Left colon (tissue), 2 donors: ENCODE results near the gene SH3BP5L. TPM values are rescaled to one million over a fixed set of nuclear protein-coding genes. Genes with fewer than 3 reads are reported as not detected.
A peak's percentile ranks its signal among the peaks of the same experiment; 100 is the strongest.

Source experiments
- ATAC-seq: fragments of 200-7000 bp; cut with Tn5 transposase; one replicate; pipeline ENCODE4 v1.9.1; 2020; ENCODE audit warnings: mild to moderate bottlenecking, moderate library complexity
- DNase-seq, 2 donors: peaks; one replicate each; pipeline ENCODE4 v3.0.0-alpha.2; 2020
- intact Hi-C, 2 donors: fragments of 100-400 bp; cut with DNase I in 1 of 2; cut with micrococcal nuclease in 1 of 2; formaldehyde crosslinking; loops; one replicate each; pipeline versions ENCODE4 v1.11.2 to v1.14.0; 2022; cut with DNase I, micrococcal nuclease
- long read RNA-seq: library from polyadenylated mRNA; unstranded; transcript quantifications from one replicate; pipeline ENCODE4 v2.0.0, GENCODE V29; 2021
- total RNA-seq, 2 donors: library from RNA; stranded (reverse); fragmentation: NEBNext Ultra II Directional; extraction: Animal tissue kit (Norgen Biotek cat#: 25700); gene quantifications; one replicate each; pipeline ENCODE4 v1.2.1, GENCODE V29; 2021
- donor health status: DM: no; HTN: no; CAD: no.
- donor health status: DM: yes; HTN: yes; CAD: no.

The SH3BP5L gene
- 10 to 100 TPM; 22.2 to 25.9 TPM for total RNA-seq
- long read RNA-seq, partial matches to known transcripts, result 1 of 4 reads
- long read RNA-seq, other reads (novel, unspliced or antisense), result 2 of 4 reads

- intact Hi-C loops, result no loop called here
- DNase-seq, result peak; percentile 93 to 94
- ATAC-seq, result peak; percentile 93
Measured at GRCh38 chr1:248825909-248826760, at the start of gene SH3BP5L. SH3BP5L (minus strand) TSS chr1:248825915; CDS start chr1:248824935, 980 bp downstream.

GRCh38 chr1:248873993-248874533 is 48.3 kb upstream of the SH3BP5L start:
- peak; percentile 69 for ATAC-seq
- DNase-seq, result peak; percentile 60 to 80
- intact Hi-C loops, result no loop called here

- DNase-seq, result peak; percentile 93
- intact Hi-C loops, result no loop called here
- peak; percentile 88 for ATAC-seq
Measured at GRCh38 chr1:248873409-248873992, 47.8 kb upstream of the SH3BP5L start.

- ATAC-seq, result peak; percentile 71
- peak; percentile 71 to 79 for DNase-seq
- intact Hi-C loops, result no loop called here
Measured at GRCh38 chr1:248872752-248873408, 47.2 kb upstream of the SH3BP5L start.

DNA sequence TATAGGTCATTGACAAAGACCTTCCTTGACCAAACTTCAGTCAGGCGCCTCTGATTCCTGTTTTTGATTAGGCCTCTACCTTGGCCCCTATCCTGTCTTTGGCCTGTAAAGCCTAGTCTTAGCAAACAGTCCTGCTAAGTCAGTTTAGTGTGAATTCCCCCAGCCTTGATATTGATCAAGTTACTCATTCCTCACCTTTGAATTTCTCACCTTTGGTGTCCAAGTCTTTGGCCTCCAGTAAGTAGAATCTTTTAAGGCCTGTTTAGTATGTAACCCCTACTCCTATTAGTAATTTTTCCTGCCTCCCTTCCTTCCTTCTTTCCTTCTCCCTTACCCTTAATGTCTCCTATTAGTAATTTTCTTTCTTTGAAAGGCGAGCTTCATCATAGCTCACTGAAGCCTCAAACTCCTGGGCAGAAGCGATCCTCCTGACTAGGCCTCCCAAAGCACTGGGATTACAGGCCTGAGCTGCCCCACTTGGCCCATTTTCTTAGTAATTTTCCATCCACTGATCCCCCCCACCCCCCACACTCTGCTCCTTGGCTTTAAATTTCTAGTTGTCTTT is 46.2 kb upstream of the SH3BP5L start:
- no peak for DNase-seq
- intact Hi-C loops, result no loop called here
- ATAC-seq, result no peak

- ATAC-seq (peak; percentile 76), DNase-seq (peak; percentile 93 to 96)
- intact Hi-C loops, result no loop called here
Measured at GRCh38 chr1:248862998-248863881, 37.5 kb upstream of the SH3BP5L start.

DNA sequence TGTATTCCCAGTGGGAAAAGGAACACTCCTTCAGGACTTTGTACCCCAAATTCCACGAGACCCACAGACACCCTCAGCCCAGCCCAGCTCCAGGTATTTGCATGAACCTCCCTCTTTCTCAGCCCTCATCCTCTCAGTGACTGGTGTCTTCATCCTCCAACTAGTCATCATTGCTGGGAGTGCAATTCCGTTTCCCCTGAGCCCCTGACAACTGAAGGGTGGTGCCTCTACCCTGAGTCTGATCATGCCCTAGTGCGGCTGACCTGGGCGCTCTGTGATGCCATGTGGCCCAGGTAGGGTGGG is 36.9 kb upstream of the SH3BP5L start:
- ATAC-seq, result no peak
- no peak for DNase-seq
- intact Hi-C loops, result no loop called here

GRCh38 chr1:248861616-248862015 is 35.9 kb upstream of the SH3BP5L start:
- no peak for ATAC-seq
- intact Hi-C loops, result no loop called here
- no peak for DNase-seq

DNA sequence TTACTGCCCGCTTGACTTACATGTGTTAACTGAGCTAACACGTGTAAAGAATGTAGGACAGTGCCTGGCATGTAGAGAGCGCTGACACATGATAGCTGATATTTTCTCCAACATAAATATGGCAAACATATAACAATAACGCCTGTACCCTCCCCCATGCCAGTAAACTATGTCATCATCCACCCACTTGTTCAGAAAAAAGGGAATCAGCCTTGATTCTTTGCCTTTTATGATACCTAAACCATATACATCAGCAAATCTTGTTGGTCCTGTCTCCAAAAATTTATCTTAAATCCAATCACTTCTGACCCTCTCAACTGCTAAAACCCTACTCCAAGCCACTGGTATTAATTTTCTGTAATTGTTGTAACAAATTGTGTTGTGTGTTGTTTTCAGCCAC is 34.3 kb upstream of the SH3BP5L start:
- intact Hi-C loops, result no loop called here
- ATAC-seq, result no peak
- no peak for DNase-seq

GRCh38 chr1:248858891-248859889 is 33.5 kb upstream of the SH3BP5L start, which contains the start of gene ZNF692:
ZNF692 (minus strand) TSS chr1:248859085; CDS start chr1:248858309, 776 bp downstream.
- intact Hi-C loops, result no loop called here
- ATAC-seq (peak; percentile 85), DNase-seq (peak; percentile 98 to 99)

DNA sequence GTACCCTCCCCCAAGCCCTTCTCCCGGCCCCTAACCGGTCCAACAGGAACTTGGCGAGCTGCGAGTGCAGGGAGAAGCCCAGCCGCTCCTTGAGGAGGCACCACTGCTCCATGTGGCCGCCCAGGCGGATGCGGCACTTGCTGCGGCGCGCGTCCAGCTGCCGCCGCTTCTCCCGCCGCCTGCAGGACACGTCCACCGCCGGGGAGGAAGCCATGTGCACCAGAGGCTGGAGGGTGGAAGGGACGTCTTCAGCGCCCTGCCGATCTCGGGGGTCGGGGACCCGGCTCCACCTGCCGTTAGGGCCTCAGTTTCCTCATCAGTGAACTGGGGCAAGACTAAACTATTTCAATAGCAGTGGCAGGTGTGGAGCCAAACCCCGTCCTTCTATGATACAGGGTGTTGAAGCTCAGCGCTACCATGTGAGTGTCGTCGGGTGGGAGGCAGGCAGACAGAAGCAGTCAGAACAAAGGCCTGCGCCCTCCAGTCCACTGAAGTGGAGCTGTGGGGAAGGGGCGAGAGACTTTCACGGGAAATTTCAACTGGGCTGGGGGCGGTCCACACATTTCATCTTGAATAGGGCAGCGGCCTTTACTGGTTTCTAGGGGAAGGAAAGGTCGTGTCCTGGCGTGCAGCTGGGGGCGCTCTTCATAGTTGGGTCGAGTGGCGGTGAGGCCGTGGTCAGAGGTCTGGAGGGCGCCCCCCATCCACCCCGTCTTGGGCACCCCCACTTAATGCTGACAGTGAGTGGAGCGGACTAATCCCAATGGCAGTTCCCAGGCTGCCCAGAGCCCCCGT is 32.6 kb upstream of the SH3BP5L start:
- ATAC-seq, result peak; percentile 70
- DNase-seq, result peak; percentile 76 to 80
- intact Hi-C loops, result no loop called here

DNA sequence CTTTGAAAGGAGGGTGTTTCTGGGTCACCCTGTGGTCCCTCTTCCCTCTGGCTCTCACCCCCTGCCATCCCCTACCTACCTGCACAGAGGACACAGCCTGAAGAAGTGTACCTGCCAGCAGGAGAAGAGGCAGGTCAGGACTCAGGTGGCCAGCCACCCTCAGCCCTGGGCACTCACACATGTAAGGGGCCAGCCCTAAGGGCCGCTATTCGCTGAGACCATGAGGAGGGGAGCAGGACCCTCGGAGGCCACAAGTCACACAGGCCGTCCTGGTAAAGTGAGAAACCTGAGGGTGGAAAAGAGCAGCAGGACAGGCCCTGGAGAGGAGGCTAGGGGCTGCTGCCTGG is 32.0 kb upstream of the SH3BP5L start:
- intact Hi-C loops, result no loop called here
- ATAC-seq (peak; percentile 0), DNase-seq (no peak)

DNA sequence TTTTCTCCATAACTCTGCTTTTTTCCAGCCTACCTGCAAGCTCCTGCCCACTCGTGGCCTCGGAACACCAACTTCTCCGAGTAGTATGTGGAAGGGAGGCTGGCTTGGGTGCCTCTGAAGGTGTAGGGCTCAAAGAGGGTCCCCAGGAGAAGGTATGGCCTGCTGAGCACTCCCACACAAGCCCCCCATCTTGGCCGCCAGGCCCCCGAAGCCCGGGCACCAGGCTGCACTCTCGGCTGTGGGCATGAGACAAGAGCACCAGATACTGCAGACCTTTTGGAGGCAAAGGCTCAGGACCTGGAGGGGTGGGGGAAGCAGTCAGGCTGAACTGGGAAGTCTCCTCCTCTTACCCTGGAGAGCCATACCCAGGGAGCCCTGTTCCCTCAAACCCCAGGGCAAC is 31.5 kb upstream of the SH3BP5L start:
- intact Hi-C loops, result no loop called here
- ATAC-seq (no peak), DNase-seq (no peak)

DNA sequence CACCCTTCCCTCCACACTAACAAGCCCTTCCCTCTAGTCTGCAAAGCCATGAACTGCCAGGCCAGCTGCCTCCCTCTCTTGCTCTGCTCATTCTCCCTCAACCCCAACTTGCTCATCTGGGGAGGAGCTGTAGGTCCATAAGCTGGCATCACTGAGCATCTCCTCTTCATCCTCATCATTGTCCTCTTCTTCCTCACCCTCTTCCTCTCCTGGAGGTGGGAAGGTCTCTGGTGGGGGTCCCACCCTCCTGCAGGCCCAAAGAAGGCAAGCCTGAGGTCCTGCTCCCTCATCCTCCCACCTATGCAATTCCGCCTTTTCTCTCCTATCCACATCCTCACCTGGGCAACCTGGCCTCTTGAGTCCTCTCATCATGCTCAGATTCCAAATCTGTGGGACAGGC is 30.5 kb upstream of the SH3BP5L start:
- intact Hi-C loops, result no loop called here
- DNase-seq, result no peak
- no peak for ATAC-seq

GRCh38 chr1:248855580-248855979 is 29.9 kb upstream of the SH3BP5L start:
- DNase-seq (no peak), ATAC-seq (no peak)
- intact Hi-C loops, result no loop called here

DNA sequence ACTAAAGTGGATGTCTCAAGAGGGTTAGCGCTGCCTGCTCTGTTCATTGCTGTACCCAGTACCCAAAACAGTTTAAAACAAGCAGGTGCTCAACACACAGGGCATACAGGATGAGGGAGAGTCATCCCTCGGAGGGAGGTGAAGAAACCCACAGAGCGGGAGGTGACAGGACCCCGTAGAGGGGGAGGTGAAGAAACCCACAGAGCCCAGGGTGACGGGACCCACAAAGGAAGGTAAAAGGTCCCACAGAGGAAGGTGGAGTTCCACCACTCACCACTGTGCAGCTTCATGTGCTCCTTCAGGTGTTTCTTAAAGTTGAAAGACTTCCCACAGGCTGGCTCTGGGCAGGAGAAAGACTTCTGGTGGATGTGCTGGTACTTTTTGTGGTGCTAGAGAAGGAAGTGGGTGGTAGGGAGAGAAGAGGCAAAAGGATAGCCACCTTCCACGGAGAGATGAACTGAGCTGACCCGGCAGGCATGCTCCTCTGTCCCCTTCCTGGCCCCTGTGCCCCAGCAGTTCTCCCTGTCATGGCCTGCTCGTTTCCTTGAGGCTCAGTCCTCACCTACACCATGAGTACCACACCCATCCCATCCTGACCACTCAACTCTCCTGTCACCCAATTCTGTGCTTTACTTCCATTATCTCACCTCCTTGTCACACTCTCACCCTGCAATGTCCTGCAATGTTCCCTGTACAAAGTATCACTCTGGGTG is 28.1 kb upstream of the SH3BP5L start:
- intact Hi-C loops, result no loop called here
- ATAC-seq, result no peak
- no peak for DNase-seq
